Measurements from ENCODE around the gene PPP6R2.

Gene PPP6R2

GRCh38 chr22:50456466-50457234, 113.5 kb downstream of the PPP6R2 start:
- no peaks in the 10 kb centered on the region for H3K27me3 ChIP-seq (ENCODE audit: insufficient read depth, poor library complexity, severe bottlenecking)
- no peak overlapping the region for H3K27ac ChIP-seq (ENCODE audit: poor library complexity, severe bottlenecking)
- no peak for ATAC-seq (ENCODE audit: low read depth)
- peaks cover 4% of the 10 kb centered on the region for H3K4me1 ChIP-seq (ENCODE audit: insufficient read depth, poor library complexity, severe bottlenecking)
- no peaks in the 10 kb centered on the region for H3K9me3 ChIP-seq (ENCODE audit: severe bottlenecking)
- DNase-seq (ENCODE audit: low spot score): no peak
- H3K36me3 ChIP-seq (ENCODE audit: low read depth): peaks cover 52% of the 10 kb centered on the region
- no peak overlapping the region for H3K4me3 ChIP-seq (ENCODE audit: severe bottlenecking)
- peak; percentile 28 for TF ChIP-seq CTCF (IDR thresholded peaks at IDR 0.05; ENCODE audit: poor library complexity, severe bottlenecking)

- Histone ChIP-seq H3K9me3 (ENCODE audit: severe bottlenecking) (no peaks in the 10 kb centered on the region), H3K4me1 (ENCODE audit: insufficient read depth, poor library complexity, severe bottlenecking) (peaks cover 4% of the 10 kb centered on the region), H3K27me3 (ENCODE audit: insufficient read depth, poor library complexity, severe bottlenecking) (no peaks in the 10 kb centered on the region), H3K36me3 (ENCODE audit: low read depth) (peaks cover 51% of the 10 kb centered on the region), H3K4me3 (ENCODE audit: severe bottlenecking) (no peak overlapping the region), H3K27ac (ENCODE audit: poor library complexity, severe bottlenecking) (no peak overlapping the region)
- no peak for DNase-seq (ENCODE audit: low spot score)
- no peak for TF ChIP-seq CTCF (IDR thresholded peaks at IDR 0.05; ENCODE audit: poor library complexity, severe bottlenecking)
- no peak for ATAC-seq (ENCODE audit: low read depth)
Observed at GRCh38 chr22:50459016-50459415, 115.9 kb downstream of the PPP6R2 start.

GRCh38 chr22:50459496-50460140, 116.5 kb downstream of the PPP6R2 start:
- H3K4me3 ChIP-seq (ENCODE audit: severe bottlenecking): no peak overlapping the region
- no peaks in the 10 kb centered on the region for H3K9me3 ChIP-seq (ENCODE audit: severe bottlenecking)
- no peak for DNase-seq (ENCODE audit: low spot score)
- peaks cover 4% of the 10 kb centered on the region for H3K4me1 ChIP-seq (ENCODE audit: insufficient read depth, poor library complexity, severe bottlenecking)
- no peak overlapping the region for H3K27ac ChIP-seq (ENCODE audit: poor library complexity, severe bottlenecking)
- ATAC-seq (ENCODE audit: low read depth): no peak
- H3K27me3 ChIP-seq (ENCODE audit: insufficient read depth, poor library complexity, severe bottlenecking): no peaks in the 10 kb centered on the region
- TF ChIP-seq CTCF (IDR thresholded peaks at IDR 0.05; ENCODE audit: poor library complexity, severe bottlenecking): no peak
- H3K36me3 ChIP-seq (ENCODE audit: low read depth): peaks cover 51% of the 10 kb centered on the region

GRCh38 chr22:50460938-50461337, 117.8 kb downstream of the PPP6R2 start:
- Histone ChIP-seq H3K4me3 (ENCODE audit: severe bottlenecking) (no peak overlapping the region), H3K9me3 (ENCODE audit: severe bottlenecking) (no peaks in the 10 kb centered on the region), H3K27me3 (ENCODE audit: insufficient read depth, poor library complexity, severe bottlenecking) (no peaks in the 10 kb centered on the region), H3K27ac (ENCODE audit: poor library complexity, severe bottlenecking) (no peak overlapping the region), H3K4me1 (ENCODE audit: insufficient read depth, poor library complexity, severe bottlenecking) (peaks cover 4% of the 10 kb centered on the region), H3K36me3 (ENCODE audit: low read depth) (peaks cover 52% of the 10 kb centered on the region)
- TF ChIP-seq CTCF (IDR thresholded peaks at IDR 0.05; ENCODE audit: poor library complexity, severe bottlenecking): no peak
- ATAC-seq (ENCODE audit: low read depth) (no peak), DNase-seq (ENCODE audit: low spot score) (no peak)

GRCh38 chr22:50461536-50461935, 118.4 kb downstream of the PPP6R2 start:
- Histone ChIP-seq H3K9me3 (ENCODE audit: severe bottlenecking) (no peaks in the 10 kb centered on the region), H3K4me3 (ENCODE audit: severe bottlenecking) (no peak overlapping the region), H3K27ac (ENCODE audit: poor library complexity, severe bottlenecking) (no peak overlapping the region), H3K36me3 (ENCODE audit: low read depth) (peaks cover 58% of the 10 kb centered on the region), H3K27me3 (ENCODE audit: insufficient read depth, poor library complexity, severe bottlenecking) (no peaks in the 10 kb centered on the region), H3K4me1 (ENCODE audit: insufficient read depth, poor library complexity, severe bottlenecking) (peaks cover 4% of the 10 kb centered on the region)
- ATAC-seq (ENCODE audit: low read depth): no peak
- no peak for TF ChIP-seq CTCF (IDR thresholded peaks at IDR 0.05; ENCODE audit: poor library complexity, severe bottlenecking)
- no peak for DNase-seq (ENCODE audit: low spot score)

Data from RWPE2 (cell line).